HepG2 (cell line): Measurements from ENCODE around the gene NID1. TPM values are rescaled to one million over a fixed set of nuclear protein-coding genes. Genes with fewer than 3 reads are reported as not detected.
A peak's percentile ranks its signal among the peaks of the same experiment; 100 is the strongest.

Experiments used
- ATAC-seq: fragments of 200-7000 bp; cut with Tn5 transposase; 3 replicates; pipeline ENCODE4 v1.9.1; 2020; ENCODE audit warnings: mild to moderate bottlenecking, moderate library complexity
- BruUV-seq: library from RNA; stranded (reverse); fragments of 400-500 nt; replicated peaks from 2 replicates; lab custom pipeline; 2021; lab: Mats Ljungman, UMichigan
- CTCF ChIA-PET: fragments of 300-600 bp; formaldehyde crosslinking; extraction: SDS; loops from one replicate; lab custom pipeline; 2021; ENCODE audit warnings: low total read pairs, inconsistent platforms, low intra/inter-chr PET ratio; lab: Yijun Ruan, JAX
- POLR2A ChIA-PET: fragments of 350-600 bp; sonication (Branson Sonifier 250); formaldehyde crosslinking; loops from one replicate; lab custom pipeline; 2020; ENCODE audit warnings: antibody characterized with exemption, inconsistent platforms; lab: Yijun Ruan, JAX
- DNase-seq: peaks from one replicate; pipeline ENCODE4 v3.0.0-alpha.2; 2015; ENCODE audit warnings: low spot score
- FAIRE-seq: peaks from 3 replicates; lab custom pipeline; 2011; peaks lifted over from hg19 to GRCh38; lab: Jason Lieb, UNC
- H2AFZ ChIP-seq: one replicate; pipeline ENCODE4 v1.6.1; 2011; ENCODE audit warnings: low read length, inconsistent platforms
- H3K27ac ChIP-seq: fragments of 300-600 bp; 3 replicates; pipeline ENCODE4 v1.8.0; 2011; ENCODE audit warnings: mixed run types, mild to moderate bottlenecking, mixed read lengths, low read length, inconsistent platforms; ENCODE audit not compliant: insufficient read depth; ENCODE audit errors: extremely low read length
- H3K27me3 ChIP-seq, 2 experiments: fragments of 200-600 bp in 1 of 2; 2 replicates in 1 of 2; 3 replicates in 1 of 2; pipeline versions ENCODE4 v1.6.0 to v1.8.0; 2011; ENCODE audit warnings: low read length in 2 of 2, mild to moderate bottlenecking in 2 of 2, moderate library complexity in 2 of 2, inconsistent platforms in 1 of 2; ENCODE audit not compliant: insufficient read depth in 2 of 2, control insufficient read depth in 1 of 2
- H3K36me3 ChIP-seq, 2 experiments: fragments of 200-600 bp in 1 of 2; replicated peaks in 1 of 2; 2 replicates in 1 of 2; 3 replicates in 1 of 2; pipeline versions ENCODE4 v1.5.1 to v1.8.0; 2011; ENCODE audit warnings: low read length in 2 of 2, inconsistent platforms in 1 of 2; ENCODE audit not compliant: insufficient read depth in 2 of 2, control insufficient read depth in 1 of 2
- H3K4me1 ChIP-seq: 2 replicates; pipeline ENCODE4 v1.5.1; 2012; ENCODE audit warnings: low read length, inconsistent platforms; ENCODE audit not compliant: insufficient read depth
- H3K4me2 ChIP-seq: 2 replicates; pipeline ENCODE4 v1.6.0; 2011; ENCODE audit warnings: low read depth, low read length, inconsistent platforms
- H3K4me3 ChIP-seq, 3 experiments: fragments of 200-600 bp in 1 of 3; sonication (generic), shearing (Covaris generic) in 1 of 3; replicated peaks in 1 of 3; 2 replicates each; pipeline ENCODE4 v1.5.1; 2011 to 2016; ENCODE audit warnings: low read length in 3 of 3, inconsistent platforms in 2 of 3, low read depth in 2 of 3, mild to moderate bottlenecking in 2 of 3, control low read depth in 1 of 3, mixed read lengths in 1 of 3; ENCODE audit not compliant: insufficient read depth in 1 of 3
- H3K79me2 ChIP-seq: one replicate; pipeline ENCODE4 v1.6.1; 2011; ENCODE audit warnings: low read length, inconsistent platforms; ENCODE audit not compliant: insufficient read depth
- H3K9ac ChIP-seq: 2 replicates; pipeline ENCODE4 v1.6.0; 2011; ENCODE audit warnings: mild to moderate bottlenecking, low read depth, low read length, inconsistent platforms; ENCODE audit not compliant: insufficient read depth
- H3K9me3 ChIP-seq: 2 replicates; pipeline ENCODE4 v1.5.1; 2012; ENCODE audit warnings: mild to moderate bottlenecking, low read length
- H4K20me1 ChIP-seq: 2 replicates; pipeline ENCODE4 v1.6.0; 2011; ENCODE audit warnings: inconsistent platforms, mild to moderate bottlenecking, low read length, moderate library complexity; ENCODE audit not compliant: insufficient read depth
- CEBPB ChIP-seq: IDR thresholded peaks from 2 replicates; pipeline ENCODE4 v1.6.1; 2011; ENCODE audit warnings: low read depth, low read length, improper control_type of control experiment, borderline replicate concordance
- GTF2F1 ChIP-seq: fragments of 150-350 bp; IDR thresholded peaks from 2 replicates; pipeline ENCODE4 v1.6.1; 2014; ENCODE audit warnings: low read length
- JUNB ChIP-seq: sonication (generic); formaldehyde crosslinking; IDR thresholded peaks from 2 replicates; pipeline ENCODE4 v1.8.0; 2022; ENCODE audit warnings: missing genetic modification reagents, mild to moderate bottlenecking, borderline replicate concordance
- TRIM24 ChIP-seq: sonication (generic); formaldehyde crosslinking; IDR thresholded peaks from 2 replicates; pipeline ENCODE4 v1.8.0; 2022; ENCODE audit warnings: mild to moderate bottlenecking, missing genetic modification reagents
- ZBTB1 ChIP-seq: sonication (generic); formaldehyde crosslinking; IDR thresholded peaks from 2 replicates; pipeline ENCODE4 v1.4.0; 2020; ENCODE audit warnings: missing genetic modification reagents, borderline replicate concordance
- ZFP82 ChIP-seq: sonication (generic); formaldehyde crosslinking; IDR thresholded peaks from 2 replicates; pipeline ENCODE4 v1.5.1; 2020; ENCODE audit warnings: mild to moderate bottlenecking, missing genetic modification reagents, borderline replicate concordance
- ZNF180 ChIP-seq: sonication (generic); formaldehyde crosslinking; IDR thresholded peaks from 2 replicates; pipeline ENCODE4 v1.4.0; 2020; ENCODE audit warnings: low read depth, missing genetic modification reagents, borderline replicate concordance
- ZNF883 ChIP-seq: sonication (generic); formaldehyde crosslinking; IDR thresholded peaks from 2 replicates; pipeline ENCODE4 v1.5.1; 2020; ENCODE audit warnings: mild to moderate bottlenecking, missing genetic modification reagents; ENCODE audit errors: not compliant biosample characterization
- ZSCAN29 ChIP-seq: sonication (generic); formaldehyde crosslinking; conservative IDR thresholded peaks from 2 replicates; pipeline ENCODE4 v1.4.0; 2020; ENCODE audit warnings: mild to moderate bottlenecking, missing genetic modification reagents
- WGBS: methylation state at CpG from one replicate; pipeline ENCODE4 v1.1.6; 2017; ENCODE audit warnings: low lambda C conversion rate; 5-methylcytosine and 5-hydroxymethylcytosine counted together
- in situ Hi-C: cut with HindIII; loops from 2 replicates; pipeline ENCODE4 v1.10.0; 2017; ENCODE audit warnings: low pct_unique_long_range_greater_than_20kb; ENCODE audit not compliant: extremely low pct_ligation_motif_present
- intact Hi-C: fragments of 100-400 bp; cut with micrococcal nuclease; formaldehyde crosslinking; loops from one replicate; pipeline ENCODE4 v1.10.0; 2022; ENCODE audit not compliant: unreplicated experiment
- polyA plus RNA-seq, 8 experiments: library from polyadenylated mRNA; depleted of rRNA in 3 of 8; stranded (reverse) in 7 of 8; unstranded in 1 of 8; fragments of >200 nt; fragmentation: Illumina TruSeq in 4 of 8; extraction: Trizol in 4 of 8; gene quantifications; 2 replicates each; pipeline versions ENCODE4 v1.2.1 to v1.2.3, GENCODE V29; 2011 to 2016; ENCODE audit warnings: low read depth in 4 of 8, missing spikeins in 1 of 8, mixed read lengths in 1 of 8; ENCODE audit not compliant: insufficient read depth in 1 of 8
- total RNA-seq, 5 experiments: library from RNA; depleted of rRNA; stranded (reverse); fragments of >200 nt; fragmentation: Illumina TruSeq; extraction: Trizol; gene quantifications; 2 replicates each; pipeline ENCODE4 v1.2.3, GENCODE V29; 2016; ENCODE audit warnings: low read depth in 1 of 5
- TF ChIP-seq, protein P1 (sequence below): sonication (generic); formaldehyde crosslinking; conservative IDR thresholded peaks from 2 replicates; pipeline ENCODE4 v1.8.1; 2023; ENCODE audit warnings: missing genetic modification reagents
- TF ChIP-seq, protein P2 (sequence below): sonication (generic); formaldehyde crosslinking; conservative IDR thresholded peaks from 2 replicates; pipeline ENCODE4 v1.4.0; 2020; ENCODE audit warnings: missing genetic modification reagents

NID1 gene
- total and polyA plus RNA-seq, 2 of the 13 experiments (the other 11 are each of a cell fraction or from before 2014, with no cell fraction given) = 50.2 to 56.1 TPM

DNA sequence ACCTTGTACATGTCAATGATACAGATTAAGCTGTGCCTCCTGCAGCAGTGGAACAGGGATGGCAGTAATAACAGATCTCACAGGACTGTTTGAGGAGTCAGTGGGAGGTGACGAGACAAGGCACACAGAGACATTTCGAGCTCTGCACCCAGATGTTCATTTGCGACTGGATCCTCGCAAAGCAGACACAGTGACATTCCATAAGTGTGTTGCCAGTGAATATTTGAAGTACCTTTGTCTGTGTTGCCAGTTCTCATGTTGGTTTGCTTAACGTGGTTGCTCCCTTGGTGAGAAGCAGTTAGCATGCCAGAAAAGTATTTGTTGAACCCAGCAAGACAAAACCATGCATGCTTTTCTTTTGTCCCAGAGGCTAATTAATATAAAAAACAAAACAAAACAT lies 67.0 kb downstream of the NID1 start:
- H2AFZ ChIP-seq = no peak overlapping the region
- intact Hi-C loops = no loop called here
- no peaks in the 10 kb centered on the region for H3K4me1 ChIP-seq
- no peaks in the 10 kb centered on the region for H3K79me2 ChIP-seq
- 92% methylated on average over 3 of the region's 5 CpGs for WGBS
- no peak overlapping the region for H3K9ac ChIP-seq
- H3K36me3 ChIP-seq = peaks cover 15 to 47% of the 10 kb centered on the region in 2 experiments; a peak in 4 of 5 replicates
- ChIA-PET CTCF (no interaction called here), POLR2A (no interaction called here)
- no peaks in the 10 kb centered on the region for H4K20me1 ChIP-seq
- no peak overlapping the region for H3K4me3 ChIP-seq
- TF ChIP-seq, protein P1, sequence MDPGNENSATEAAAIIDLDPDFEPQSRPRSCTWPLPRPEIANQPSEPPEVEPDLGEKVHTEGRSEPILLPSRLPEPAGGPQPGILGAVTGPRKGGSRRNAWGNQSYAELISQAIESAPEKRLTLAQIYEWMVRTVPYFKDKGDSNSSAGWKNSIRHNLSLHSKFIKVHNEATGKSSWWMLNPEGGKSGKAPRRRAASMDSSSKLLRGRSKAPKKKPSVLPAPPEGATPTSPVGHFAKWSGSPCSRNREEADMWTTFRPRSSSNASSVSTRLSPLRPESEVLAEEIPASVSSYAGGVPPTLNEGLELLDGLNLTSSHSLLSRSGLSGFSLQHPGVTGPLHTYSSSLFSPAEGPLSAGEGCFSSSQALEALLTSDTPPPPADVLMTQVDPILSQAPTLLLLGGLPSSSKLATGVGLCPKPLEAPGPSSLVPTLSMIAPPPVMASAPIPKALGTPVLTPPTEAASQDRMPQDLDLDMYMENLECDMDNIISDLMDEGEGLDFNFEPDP (CRISPR knock-in tag) = 0 out of 2 replicates have a peak, but pooled peaks have one; percentile 28
- no peak for TF ChIP-seq ZNF180
- no TSS peak for BruUV-seq
- no peak overlapping the region for H3K4me2 ChIP-seq
- H3K27ac ChIP-seq = no peak overlapping the region
- DNase-seq (no peak), ATAC-seq (no peak), FAIRE-seq (no peak)
- H3K9me3 ChIP-seq = no peaks in the 10 kb centered on the region
- in situ Hi-C loops = no loop called here
- no peaks in the 10 kb centered on the region for H3K27me3 ChIP-seq

DNA sequence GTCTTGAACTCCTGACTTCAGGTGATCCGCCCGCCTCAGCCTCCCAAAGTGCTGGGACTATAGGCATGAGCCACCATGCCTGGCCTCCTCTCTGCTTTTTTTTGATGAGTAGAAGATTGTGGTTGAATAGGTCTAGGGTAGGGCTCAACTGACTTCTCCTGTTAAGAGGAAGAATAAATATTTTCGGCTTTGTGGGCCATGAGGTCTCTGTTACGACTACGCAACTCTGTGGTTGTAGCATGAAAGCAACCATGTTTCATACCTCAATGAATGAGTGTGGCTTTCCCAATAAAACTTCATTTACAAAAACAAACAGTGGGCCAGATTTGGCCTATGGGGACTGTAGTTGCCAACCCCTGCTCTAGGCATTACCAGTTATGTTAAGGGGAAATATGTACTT lies 67.8 kb downstream of the NID1 start:
- Histone ChIP-seq H3K9ac (no peak overlapping the region), H3K27ac (no peak overlapping the region), H3K9me3 (no peaks in the 10 kb centered on the region), H3K79me2 (no peaks in the 10 kb centered on the region), H3K4me2 (no peak overlapping the region), H3K27me3 (no peaks in the 10 kb centered on the region), H3K36me3 (peaks cover 15 to 42% of the 10 kb centered on the region in 2 experiments; a peak in 4 of 5 replicates), H3K4me1 (no peaks in the 10 kb centered on the region), H3K4me3 (no peak overlapping the region), H4K20me1 (no peaks in the 10 kb centered on the region), H2AFZ (no peak overlapping the region)
- POLR2A ChIA-PET = no interaction called here
- DNase-seq (no peak), ATAC-seq (no peak), FAIRE-seq (no peak)
- CTCF ChIA-PET = no interaction called here
- TF ChIP-seq TRIM24 (CRISPR knock-in tag) (no peak), CEBPB (no peak), JUNB (CRISPR knock-in tag) (no peak), ZSCAN29 (CRISPR knock-in tag) (no peak), ZFP82 (CRISPR knock-in tag) (no peak), GTF2F1 (no peak), ZNF883 (CRISPR knock-in tag) (no peak), ZBTB1 (CRISPR knock-in tag) (no peak)
- TF ChIP-seq, protein P2, sequence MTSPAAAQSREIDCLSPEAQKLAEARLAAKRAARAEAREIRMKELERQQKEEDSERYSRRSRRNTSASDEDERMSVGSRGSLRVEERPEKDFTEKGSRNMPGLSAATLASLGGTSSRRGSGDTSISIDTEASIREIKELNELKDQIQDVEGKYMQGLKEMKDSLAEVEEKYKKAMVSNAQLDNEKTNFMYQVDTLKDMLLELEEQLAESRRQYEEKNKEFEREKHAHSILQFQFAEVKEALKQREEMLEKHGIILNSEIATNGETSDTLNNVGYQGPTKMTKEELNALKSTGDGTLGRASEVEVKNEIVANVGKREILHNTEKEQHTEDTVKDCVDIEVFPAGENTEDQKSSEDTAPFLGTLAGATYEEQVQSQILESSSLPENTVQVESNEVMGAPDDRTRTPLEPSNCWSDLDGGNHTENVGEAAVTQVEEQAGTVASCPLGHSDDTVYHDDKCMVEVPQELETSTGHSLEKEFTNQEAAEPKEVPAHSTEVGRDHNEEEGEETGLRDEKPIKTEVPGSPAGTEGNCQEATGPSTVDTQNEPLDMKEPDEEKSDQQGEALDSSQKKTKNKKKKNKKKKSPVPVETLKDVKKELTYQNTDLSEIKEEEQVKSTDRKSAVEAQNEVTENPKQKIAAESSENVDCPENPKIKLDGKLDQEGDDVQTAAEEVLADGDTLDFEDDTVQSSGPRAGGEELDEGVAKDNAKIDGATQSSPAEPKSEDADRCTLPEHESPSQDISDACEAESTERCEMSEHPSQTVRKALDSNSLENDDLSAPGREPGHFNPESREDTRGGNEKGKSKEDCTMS (CRISPR knock-in tag) = no peak
- in situ Hi-C loops (no loop called here), intact Hi-C loops (no loop called here)
- BruUV-seq = no TSS peak
- WGBS = 76% methylated on average over 5 of the region's 5 CpGs
